Endothelial cell of umbilical vein (primary cell): ENCODE data around the gene CCDC138.
"Not testable (repeated sequence)": the region's sequence is repeated elsewhere in the genome, so short reads cannot be mapped to it uniquely, and the experiment has no call there.

ENCODE experiments used
- CTCF ChIP-seq, 2 donors: IDR thresholded peaks; 1 replicate in 1 of 2; 2 replicates in 1 of 2; pipeline ENCODE4 v1.5.1; 2011; ENCODE audit warnings: low read length in 2 of 2, mild to moderate bottlenecking in 2 of 2, moderate library complexity in 2 of 2, control low read depth in 1 of 2, inconsistent platforms in 1 of 2, low read depth in 1 of 2; ENCODE audit not compliant: insufficient read depth in 1 of 2; ENCODE audit errors: extremely low read depth in 1 of 2
- EZH2 ChIP-seq: IDR thresholded peaks from 2 replicates; pipeline ENCODE4 v1.6.1; 2012; ENCODE audit warnings: borderline replicate concordance, low read depth, mild to moderate bottlenecking, moderate library complexity, low read length, inconsistent platforms; ENCODE audit not compliant: severe bottlenecking
- FOS ChIP-seq: IDR thresholded peaks from 2 replicates; pipeline ENCODE4 v1.6.1; 2011; ENCODE audit warnings: mild to moderate bottlenecking, low read length, moderate library complexity, borderline replicate concordance; ENCODE audit not compliant: insufficient read depth
- POLR2AphosphoS5 ChIP-seq: IDR thresholded peaks from 2 replicates; pipeline ENCODE4 v1.6.1; 2012; ENCODE audit warnings: low read depth, mild to moderate bottlenecking, control low read depth, low read length, moderate library complexity; ENCODE audit not compliant: insufficient read depth

- not testable (repeated sequence) for TF ChIP-seq CTCF (IDR thresholded peaks at IDR 0.05; ENCODE audit: extremely low read depth in 1 of 2, insufficient read depth in 1 of 2, low read depth in 1 of 2, low read length in 2 of 2); FOS; POLR2AphosphoS5; EZH2
Observed at GRCh38 chr2:108757973-108758372, 28.6 kb upstream of the CCDC138 start.
